Suprapubic skin (tissue), 3 donors: ENCODE data around the gene ZDHHC17.

Experiments
- CTCF ChIP-seq, 2 donors: fragments of 200-600 bp in 1 of 2; fragments of 450-650 bp in 1 of 2; sonication (generic) in 1 of 2; IDR thresholded peaks; one replicate each; pipeline ENCODE4 v1.5.1; 2016 to 2019; ENCODE audit warnings: antibody characterized with exemption in 2 of 2, mild to moderate bottlenecking in 1 of 2, moderate library complexity in 1 of 2
- POLR2A ChIP-seq, 2 donors: fragments of 450-650 bp; IDR thresholded peaks; one replicate each; pipeline ENCODE4 v1.6.1; 2017; ENCODE audit warnings: antibody characterized with exemption in 2 of 2, mild to moderate bottlenecking in 2 of 2, moderate library complexity in 2 of 2

GRCh38 chr12:76755829-76756379 lies 8.0 kb upstream of the ZDHHC17 start:
- TF ChIP-seq CTCF (IDR thresholded peaks at IDR 0.05) (no peak), POLR2A (IDR thresholded peaks at IDR 0.05) (no peak)
